ENCODE measurements around the gene DBT. TPM values are rescaled to one million over a fixed set of nuclear protein-coding genes. Genes with fewer than 3 reads are reported as not detected.

Gene DBT
- total and polyA plus RNA-seq, 2 of the 8 experiments (the other 6 are each of a cell fraction or from before 2014, with no cell fraction given), result 3.3 to 24.6 TPM

DNA sequence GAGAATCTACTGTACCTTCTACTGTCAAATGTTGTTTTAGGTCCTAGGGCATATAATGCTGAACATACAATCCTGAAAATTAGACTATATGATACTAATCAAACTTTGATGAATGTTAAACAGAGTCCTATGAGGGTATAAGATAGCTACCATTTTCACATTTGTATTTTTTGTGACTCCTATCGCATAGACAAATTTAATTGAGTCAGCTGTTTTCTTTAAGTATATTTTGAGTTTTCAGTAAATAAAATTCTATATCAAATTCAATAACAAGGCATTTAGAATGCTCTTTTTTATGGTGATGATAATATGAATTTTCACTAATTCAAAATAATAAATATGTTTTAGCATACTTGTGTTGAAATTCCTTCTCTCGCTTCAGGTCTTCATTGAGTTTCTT, 81.6 kb downstream of the DBT start:
- 97% methylated on average over 2 of the region's 2 CpGs; no CpG with 5 or more reads in 1 of the 2 experiments for WGBS, 2 experiments (ENCODE audit: extremely low coverage in 1 of 2, insufficient coverage in 1 of 2, insufficient read length in 1 of 2, insufficient replicate concordance in 2 of 2, low coverage in 1 of 2, low lambda C conversion rate in 2 of 2, missing lambda C conversion rate in 1 of 2)

More for the DNA sequence above, 81.6 kb downstream of the DBT start:
- no peak overlapping the region for H3K4me2 ChIP-seq (ENCODE audit: insufficient read depth in 1 of 2, low read depth in 2 of 2, low read length in 2 of 2)
- no peaks in the 10 kb centered on the region for H3K23me2 ChIP-seq (ENCODE audit: low read depth, low read length)
- H3K23ac ChIP-seq (ENCODE audit: insufficient read length), result no peak overlapping the region
- H3K18ac ChIP-seq (ENCODE audit: extremely low read depth, low read length), result no peak overlapping the region
- no peak for DNase-seq (ENCODE audit: low read depth in 1 of 2, low spot score in 2 of 2)
- no peak overlapping the region for H3K4me3 ChIP-seq (ENCODE audit: extremely low read depth in 1 of 4, insufficient read depth in 2 of 4, low read depth in 3 of 4, low read length in 4 of 4)
- TF ChIP-seq EZH2 (IDR thresholded peaks at IDR 0.05; ENCODE audit: low read depth, low read length, severe bottlenecking) (no peak), CHD2 (IDR thresholded peaks at IDR 0.05; ENCODE audit: low read length) (no peak), RBBP5 (IDR thresholded peaks at IDR 0.05; ENCODE audit: borderline replicate concordance, low read depth, low read length) (no peak), GABPA (IDR thresholded peaks at IDR 0.05; ENCODE audit: borderline replicate concordance, insufficient read depth, low read length) (no peak), YY1 (IDR thresholded peaks at IDR 0.05; ENCODE audit: low read depth, low read length) (no peak), BACH1 (IDR thresholded peaks at IDR 0.05; ENCODE audit: low read length) (no peak), SUZ12 (IDR thresholded peaks at IDR 0.05; ENCODE audit: low read length) (no peak), KDM5A (IDR thresholded peaks at IDR 0.05; ENCODE audit: low read length) (no peak), PHF8 (conservative IDR thresholded peaks at IDR 0.05; ENCODE audit: low read depth, low read length) (no peak), TBP (IDR thresholded peaks at IDR 0.05; ENCODE audit: low read depth, low read length) (no peak)
- no peaks in the 10 kb centered on the region for H3K36me3 ChIP-seq (ENCODE audit: control insufficient read depth in 2 of 4, insufficient read depth in 4 of 4, low read length in 3 of 4)
- H2AFZ ChIP-seq (ENCODE audit: low read length), result no peak overlapping the region
- no peaks in the 10 kb centered on the region for H3K9me3 ChIP-seq (ENCODE audit: insufficient read depth in 2 of 2, low read depth in 1 of 2, low read length in 1 of 2)
- H4K20me1 ChIP-seq (replicated peaks in 1 of 2; ENCODE audit: control insufficient read depth in 1 of 2, insufficient read depth in 2 of 2, low read length in 2 of 2), result no peaks in the 10 kb centered on the region
- no peak overlapping the region for H3K56ac ChIP-seq (replicated peaks; ENCODE audit: insufficient read length, low read depth, low read length)
- H2AK5ac ChIP-seq (ENCODE audit: low read depth, low read length), result no peak overlapping the region
- no peak overlapping the region for H4K5ac ChIP-seq (ENCODE audit: insufficient read length, low read depth, low read length)
- no peak overlapping the region for H3K9ac ChIP-seq (replicated peaks in 1 of 4; ENCODE audit: extremely low read depth in 1 of 4, low read depth in 3 of 4, low read length in 3 of 4)
- H4K8ac ChIP-seq (ENCODE audit: extremely low read depth, insufficient read depth, low read length), result no peak overlapping the region
- H2BK12ac ChIP-seq (ENCODE audit: low read depth, low read length), result no peak overlapping the region
- CTCF ChIA-PET (ENCODE audit: partially characterized antibody), result interaction anchor here (0.5 to 1.1 kb wide), 2 partner anchors 292 to 591 kb away, joined by 3 to 4 read pairs; no protein-coding TSS in a partner anchor
- no peak overlapping the region for H4K91ac ChIP-seq (replicated peaks; ENCODE audit: insufficient read length, low read length)
- H2BK5ac ChIP-seq (ENCODE audit: low read depth, low read length), result no peak overlapping the region
- no peak for FAIRE-seq
- no peak overlapping the region for H2BK20ac ChIP-seq (ENCODE audit: low read length)
- H3K27ac ChIP-seq (ENCODE audit: low read depth, low read length), result no peak overlapping the region
- H3K14ac ChIP-seq (ENCODE audit: insufficient read length), result no peak overlapping the region
- H2BK120ac ChIP-seq (replicated peaks; ENCODE audit: low read depth, low read length), result no peak overlapping the region
- POLR2A ChIA-PET (ENCODE audit: partially characterized antibody), result no interaction called here
- no peaks in the 10 kb centered on the region for H3K4me1 ChIP-seq (replicated peaks in 1 of 4; ENCODE audit: control insufficient read depth in 3 of 4, insufficient read depth in 4 of 4, low read length in 3 of 4)
- H3K27me3 ChIP-seq (replicated peaks in 1 of 4; ENCODE audit: control insufficient read depth in 3 of 4, extremely low read depth in 1 of 4, insufficient read depth in 3 of 4, low read length in 3 of 4), result no peaks in the 10 kb centered on the region
- H3K79me2 ChIP-seq (ENCODE audit: control insufficient read depth in 1 of 2, insufficient read depth in 2 of 2, low read length in 2 of 2), result no peaks in the 10 kb centered on the region
- no peak overlapping the region for H3K4ac ChIP-seq (replicated peaks; ENCODE audit: insufficient read length, low read depth, low read length)
- H3K79me1 ChIP-seq (ENCODE audit: low read depth, low read length), result no peaks in the 10 kb centered on the region
- no peak overlapping the region for H2BK15ac ChIP-seq (ENCODE audit: low read length)

Measured in H1 (cell line).